HG03432 (cell line): Measurements from ENCODE around the gene ZNF283.
"Not testable (repeated sequence)": the region's sequence is repeated elsewhere in the genome, so short reads cannot be mapped to it uniquely, and the experiment has no call there.

Source experiments
- ATAC-seq: cut with Tn5 transposase; IDR thresholded peaks from one replicate; pipeline ENCODE4 v1.9.1; 2021; ENCODE audit warnings: mild to moderate bottlenecking, moderate library complexity; ENCODE audit not compliant: unreplicated experiment

The ZNF283 gene

DNA sequence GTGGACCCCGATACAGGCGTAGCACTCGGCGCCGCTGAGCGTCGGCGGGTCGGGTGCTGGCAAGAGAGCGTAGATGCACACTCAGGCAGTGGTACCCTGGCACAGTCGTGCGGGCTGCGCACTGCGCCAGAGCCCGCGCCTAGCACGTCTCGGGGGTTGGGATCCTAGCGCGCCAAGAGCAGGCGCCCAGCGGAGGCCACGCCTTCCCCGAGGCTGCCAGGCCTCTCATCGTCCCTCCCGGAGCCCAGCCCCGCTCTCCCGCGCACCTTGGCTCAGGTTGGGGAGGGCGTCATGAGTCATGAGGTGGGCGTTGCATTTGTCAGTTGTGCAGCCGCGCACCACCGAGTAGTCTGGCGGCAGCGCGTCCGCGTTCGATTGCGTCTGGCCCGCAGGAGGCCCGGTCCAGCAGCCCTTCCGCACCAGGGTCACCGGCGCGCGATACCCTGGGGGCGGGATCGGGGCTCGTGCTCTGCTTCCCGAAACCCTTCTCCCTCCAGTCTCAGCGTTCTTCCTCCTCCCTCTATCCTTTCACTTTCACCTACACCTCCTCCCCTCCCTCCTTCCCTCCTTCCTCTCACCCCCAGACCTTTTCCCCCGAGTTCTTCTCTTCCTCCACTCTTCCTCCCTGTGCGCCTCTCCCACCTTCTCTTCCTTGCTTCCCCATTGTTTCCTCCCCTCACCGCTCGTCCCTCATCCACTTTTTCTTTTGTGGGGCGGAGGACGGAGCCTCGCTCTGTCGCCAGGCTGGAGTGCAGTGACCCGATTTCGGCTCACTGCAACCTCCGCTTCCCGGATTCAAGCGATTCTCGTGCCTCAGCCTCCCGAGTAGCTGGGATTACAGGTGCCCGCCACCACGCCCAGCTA lies 28.3 kb upstream of the ZNF283 start:
- ATAC-seq = no peak

DNA sequence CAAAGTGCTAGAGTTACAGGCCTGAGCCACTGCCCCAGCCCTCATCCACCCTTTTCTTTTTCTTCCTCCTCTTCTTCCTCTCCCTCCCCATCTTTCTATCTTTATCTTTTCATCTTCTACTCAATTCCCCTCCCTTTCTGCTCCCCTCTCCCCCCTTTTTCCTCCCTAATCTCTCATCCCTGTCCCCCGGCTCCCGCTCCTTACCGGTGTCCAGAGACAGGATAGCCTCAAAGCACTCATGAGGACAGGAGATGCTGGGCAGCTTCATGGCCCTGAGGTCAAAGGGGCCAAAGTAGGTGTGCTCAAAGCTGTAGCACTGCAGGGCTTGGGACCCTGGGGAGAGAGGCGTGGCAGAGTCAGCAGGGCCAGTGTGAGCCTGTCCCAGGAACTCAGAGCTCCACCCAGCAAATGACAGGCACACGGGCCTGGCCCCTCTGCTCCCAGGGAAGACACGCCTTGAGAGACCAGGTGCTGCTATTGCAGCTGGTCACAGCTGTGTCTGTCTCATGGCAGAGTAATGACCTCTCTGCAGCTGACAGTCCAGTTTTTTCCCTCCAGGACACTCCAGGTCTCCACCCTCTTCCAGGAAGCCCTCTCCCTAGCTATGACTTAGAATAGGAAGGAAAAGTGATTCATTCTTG lies 27.5 kb upstream of the ZNF283 start:
- ATAC-seq = no peak

DNA sequence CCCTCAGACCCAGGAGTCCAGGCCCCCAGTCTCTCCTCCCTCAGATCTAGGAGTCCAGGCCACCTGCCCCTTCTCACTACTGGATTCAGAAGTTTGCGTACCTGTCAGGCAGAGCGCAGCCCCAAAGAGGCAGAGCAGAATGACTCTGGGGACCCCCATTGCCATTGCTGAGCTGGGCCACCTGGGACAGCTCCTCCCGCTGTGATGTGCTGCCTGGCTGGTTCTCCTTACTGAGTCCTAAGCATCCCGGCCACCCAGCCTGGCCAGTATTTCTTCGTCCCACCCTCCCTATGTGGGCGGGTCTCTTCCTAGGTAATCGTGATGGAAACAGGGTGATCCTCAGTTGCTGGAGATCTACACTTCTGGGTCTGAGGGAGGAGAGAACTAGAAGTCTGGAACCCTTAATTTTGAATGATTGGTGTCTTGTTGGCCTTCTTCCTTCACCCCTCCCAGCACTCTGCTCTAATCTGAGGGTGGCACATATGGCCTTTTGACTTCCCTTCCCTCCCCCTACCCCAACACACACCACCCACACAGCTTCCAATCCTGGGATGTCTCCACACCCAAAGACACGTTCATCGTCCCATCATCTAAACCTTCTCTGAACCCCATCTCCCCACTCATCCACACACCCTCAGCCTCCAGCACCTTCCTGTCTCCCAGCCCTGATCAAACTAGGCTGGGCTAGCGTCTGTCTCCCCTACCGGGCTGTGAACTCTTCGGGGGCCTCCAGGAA lies 24.7 kb upstream of the ZNF283 start, which contains the start of gene LYPD5:
TSS of gene LYPD5 (minus strand) at position 232 of the 736 bp plus-strand sequence. CDS start at position 165, 67 bp downstream.
- no peak for ATAC-seq

DNA sequence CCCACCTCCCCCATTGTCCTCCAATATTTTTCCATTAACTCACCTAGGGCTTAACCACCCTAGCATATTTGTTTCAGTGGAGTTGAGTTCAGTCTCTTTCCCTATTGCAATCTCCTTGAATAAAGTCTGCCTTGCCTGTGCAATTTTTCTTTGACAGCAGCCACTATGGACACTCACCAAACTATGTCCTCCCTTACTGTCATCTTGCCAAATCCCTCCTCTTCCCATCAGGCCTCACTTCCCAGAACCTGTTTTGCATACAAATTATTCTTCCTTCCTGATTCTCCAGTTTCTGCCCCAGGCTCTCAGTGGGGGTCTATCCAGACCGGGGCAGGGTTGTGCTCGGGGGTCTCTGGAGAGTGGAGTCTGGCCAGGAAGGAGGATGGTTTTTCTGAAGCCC lies 22.7 kb upstream of the ZNF283 start:
- no peak for ATAC-seq

DNA sequence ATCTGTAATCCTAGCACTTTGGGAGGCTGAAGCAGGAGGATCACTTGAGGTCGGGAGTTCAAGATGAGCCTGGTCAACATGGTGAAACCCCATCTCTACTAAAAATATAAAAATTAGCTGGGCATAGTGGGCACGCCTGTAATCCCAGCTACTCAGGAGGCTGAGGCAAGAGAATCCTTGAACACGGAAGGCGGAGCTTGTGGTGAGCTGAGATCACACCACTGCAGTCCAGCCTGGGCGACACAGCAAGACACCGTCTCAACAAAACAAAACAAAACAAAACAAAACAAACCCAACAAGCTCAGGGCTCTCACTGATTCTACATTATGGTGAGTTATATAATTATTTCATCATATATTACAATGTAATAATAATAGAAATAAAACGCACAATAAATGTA lies 20.7 kb upstream of the ZNF283 start:
- not testable (repeated sequence) for ATAC-seq

DNA sequence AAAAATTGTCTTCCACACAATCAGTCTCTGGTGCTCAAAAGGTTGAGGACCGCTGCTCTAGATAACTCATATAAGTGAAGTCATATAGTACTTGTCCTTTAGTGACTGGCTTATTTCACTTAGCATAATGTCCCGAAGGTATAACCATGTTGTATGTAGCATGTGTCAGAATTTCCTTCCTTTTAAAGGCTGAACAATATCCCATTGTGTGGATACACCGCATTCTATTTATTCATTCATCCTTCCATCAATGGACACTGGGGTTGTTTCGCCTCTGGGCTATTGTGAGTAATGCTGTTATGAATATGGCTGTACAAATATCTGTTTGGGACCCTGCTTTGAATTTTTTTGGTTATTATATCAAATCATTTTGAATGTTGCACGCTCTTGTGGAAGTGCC lies 20.3 kb upstream of the ZNF283 start:
- ATAC-seq = no peak

DNA sequence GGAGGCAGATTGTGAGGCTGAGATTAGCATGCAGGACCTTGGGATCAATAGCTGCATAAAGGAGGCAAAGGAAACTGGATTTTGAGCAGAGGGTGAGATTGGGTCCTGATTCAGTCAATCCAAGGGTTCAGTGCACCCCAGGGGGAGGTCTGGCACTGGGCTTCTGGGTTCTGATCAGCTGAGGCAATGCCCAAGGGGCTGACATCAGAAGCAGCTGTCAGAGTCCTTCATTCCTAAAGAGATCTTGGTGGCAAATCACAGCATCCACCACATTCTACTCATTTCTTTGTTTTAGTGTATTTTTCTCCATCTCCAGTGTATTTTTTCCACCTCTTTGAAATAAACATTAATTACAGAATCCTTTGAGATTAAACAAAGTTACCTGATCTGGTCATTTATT lies 19.5 kb upstream of the ZNF283 start:
- no peak for ATAC-seq

DNA sequence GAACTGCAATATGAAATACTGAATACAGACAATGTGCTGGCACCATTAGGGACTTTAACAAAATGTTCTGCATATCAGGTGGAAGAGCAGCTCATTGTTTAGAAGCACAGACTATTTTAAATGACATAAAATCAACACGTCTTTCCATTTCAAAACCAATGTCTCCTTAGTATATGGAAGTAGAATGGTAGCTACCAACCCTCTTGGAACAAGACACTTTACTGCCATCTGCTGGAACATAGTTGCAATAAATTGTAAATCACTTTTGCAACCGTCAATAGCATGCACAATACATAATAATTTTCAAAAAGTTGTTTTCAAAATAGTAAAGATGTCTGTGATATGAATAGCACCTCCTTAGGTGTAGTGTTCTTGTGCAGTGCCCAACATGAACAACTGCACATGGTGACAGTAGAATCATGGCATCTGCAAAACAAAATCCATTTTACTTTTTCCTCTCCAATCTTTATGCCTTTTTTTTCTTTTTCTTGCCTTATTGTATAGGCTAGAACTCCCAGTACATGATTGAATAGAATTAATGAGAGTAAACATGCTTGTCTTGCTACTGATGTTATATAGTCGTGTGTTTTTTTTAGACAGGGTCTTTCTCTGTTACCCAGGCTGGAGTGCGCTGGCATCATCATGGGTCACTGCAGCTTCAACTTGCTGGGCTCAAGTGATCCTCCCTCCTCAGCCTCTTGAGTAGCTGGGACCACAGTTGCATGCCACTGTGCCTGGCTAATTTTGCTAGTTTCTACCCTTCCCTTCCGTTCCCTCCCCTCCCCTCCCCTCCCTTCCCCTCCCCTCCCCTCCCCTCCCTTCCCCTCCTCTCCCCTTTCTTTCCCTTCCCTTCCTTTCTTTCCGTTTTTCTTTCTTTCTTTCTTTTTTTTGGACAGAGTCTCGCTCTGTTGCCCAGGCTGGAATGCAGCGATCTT lies 17.1 kb upstream of the ZNF283 start:
- no peak for ATAC-seq

DNA sequence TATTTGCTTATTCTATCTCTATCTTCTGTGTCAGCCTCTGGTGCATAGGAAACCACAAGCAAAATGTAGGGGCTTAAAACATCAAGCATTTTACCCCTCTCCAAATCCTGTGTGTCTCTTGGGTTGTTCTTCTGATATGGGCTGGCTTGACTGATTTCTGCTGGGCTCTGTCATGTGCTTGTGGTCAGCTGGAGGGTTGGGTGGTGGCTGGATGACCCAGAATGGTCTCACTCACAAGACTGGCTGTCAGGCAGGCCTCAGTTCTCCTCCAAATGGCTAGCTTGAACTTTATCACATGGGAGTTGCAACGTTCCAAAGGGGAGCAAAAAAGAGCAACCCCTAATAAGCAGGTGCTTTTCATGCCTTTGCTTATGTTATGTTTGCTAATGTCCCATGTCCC lies 15.3 kb upstream of the ZNF283 start:
- no peak for ATAC-seq

DNA sequence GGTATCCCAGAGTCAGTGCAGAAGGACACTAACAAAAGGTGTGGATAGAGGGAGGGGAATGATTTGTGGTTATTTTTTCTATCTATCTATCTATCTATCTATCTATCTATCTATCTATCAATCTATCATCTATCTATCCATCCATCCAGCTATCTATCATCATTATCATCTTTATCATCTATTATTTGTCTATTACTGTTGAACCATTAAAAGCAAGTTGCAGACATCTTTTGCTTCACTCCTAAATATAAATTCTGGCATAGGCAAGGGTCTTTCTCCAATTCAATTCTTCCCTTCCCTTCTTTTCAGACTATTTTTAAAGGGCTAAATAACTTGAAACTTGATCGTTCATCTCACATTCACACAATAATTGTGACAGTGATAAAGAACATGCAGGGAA lies 14.9 kb upstream of the ZNF283 start:
- no peak for ATAC-seq

DNA sequence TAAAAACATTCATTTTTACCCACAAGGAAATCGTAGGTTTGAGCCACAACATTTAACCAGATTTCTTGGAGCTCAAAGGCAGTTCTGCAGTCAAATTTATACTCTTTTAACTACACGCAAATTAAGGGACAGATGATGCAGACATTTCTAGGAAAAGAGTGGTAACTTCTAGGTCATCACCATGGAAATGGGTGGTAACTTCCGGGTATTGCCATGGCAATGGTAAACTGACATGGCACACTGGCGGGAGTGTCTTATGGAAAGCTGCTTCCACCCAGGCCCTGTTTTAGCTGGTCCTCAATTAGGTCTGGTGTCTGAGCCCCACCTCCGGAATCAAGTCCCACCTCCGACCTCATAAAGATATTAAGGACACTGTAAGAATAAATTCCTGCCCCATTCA lies 14.4 kb upstream of the ZNF283 start:
- ATAC-seq = no peak

DNA sequence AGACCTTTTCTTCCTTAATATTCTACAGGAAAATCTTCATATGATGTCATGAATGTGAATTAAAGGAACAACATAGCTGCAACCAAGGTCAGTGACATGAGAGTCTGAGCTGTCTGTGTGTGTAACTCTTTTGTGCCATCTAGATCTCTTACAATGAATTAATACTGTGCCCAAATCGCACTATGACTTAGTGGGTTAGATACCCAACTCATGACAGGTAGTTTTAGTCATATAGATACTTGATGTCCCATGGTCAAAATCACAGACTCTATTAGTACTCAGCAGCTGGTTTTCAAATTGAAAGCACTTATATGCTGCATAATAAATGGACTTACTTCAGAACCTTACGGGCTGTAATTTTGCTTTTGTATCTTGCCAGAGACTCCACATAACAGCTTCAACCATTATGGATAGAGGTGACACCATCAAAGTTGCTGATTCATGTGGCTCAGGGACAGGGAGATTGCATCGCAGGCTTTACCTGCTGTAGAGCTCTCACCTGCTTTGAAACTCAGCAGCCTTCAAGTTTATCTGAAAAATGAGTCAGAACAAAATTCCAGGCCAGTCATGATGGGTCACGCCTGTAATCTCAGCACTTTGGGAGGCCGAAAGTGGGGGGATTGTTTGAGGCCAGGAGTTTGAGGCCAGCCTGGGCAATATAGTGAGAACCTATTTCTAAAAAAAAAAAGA lies 12.3 kb upstream of the ZNF283 start:
- no peak for ATAC-seq

DNA sequence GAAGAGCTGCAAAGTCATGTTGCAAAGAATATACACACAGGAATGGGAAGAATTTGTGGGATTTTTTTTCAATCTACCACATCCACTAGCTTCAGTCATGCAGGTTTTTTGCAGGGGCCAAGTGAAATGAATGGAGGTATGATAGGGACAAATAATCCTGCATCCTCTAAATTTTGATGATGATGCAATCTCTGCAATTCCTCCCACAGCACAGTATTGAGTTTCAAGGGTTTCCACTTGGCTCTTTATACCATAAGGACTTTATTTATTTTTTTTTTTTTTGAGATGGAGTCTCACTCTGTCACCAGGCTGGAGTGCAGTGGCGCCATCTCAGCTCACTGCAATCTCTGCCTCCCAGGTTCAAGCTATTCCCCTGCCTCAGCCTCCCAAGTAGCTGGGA lies 9.7 kb upstream of the ZNF283 start:
- not testable (repeated sequence) for ATAC-seq

DNA sequence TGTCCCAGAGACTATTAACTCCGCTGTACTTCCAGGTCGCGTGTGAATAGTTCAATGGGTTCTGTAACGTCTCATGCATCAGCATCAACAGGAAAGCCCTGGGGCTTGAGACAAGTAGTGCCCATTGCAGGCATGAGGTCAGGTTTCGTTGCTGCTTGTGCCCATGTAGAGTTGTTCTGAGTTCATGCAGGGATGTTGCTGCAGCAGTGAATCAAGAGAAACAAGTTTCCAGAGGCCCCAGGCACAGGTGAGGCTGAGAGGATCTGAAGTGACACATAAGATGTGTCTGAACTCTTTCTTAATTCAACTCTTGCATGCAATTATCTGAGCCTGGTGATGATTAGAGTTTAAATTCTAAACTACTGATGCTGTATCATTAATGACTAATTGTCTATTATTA lies 8.6 kb upstream of the ZNF283 start:
- no peak for ATAC-seq

DNA sequence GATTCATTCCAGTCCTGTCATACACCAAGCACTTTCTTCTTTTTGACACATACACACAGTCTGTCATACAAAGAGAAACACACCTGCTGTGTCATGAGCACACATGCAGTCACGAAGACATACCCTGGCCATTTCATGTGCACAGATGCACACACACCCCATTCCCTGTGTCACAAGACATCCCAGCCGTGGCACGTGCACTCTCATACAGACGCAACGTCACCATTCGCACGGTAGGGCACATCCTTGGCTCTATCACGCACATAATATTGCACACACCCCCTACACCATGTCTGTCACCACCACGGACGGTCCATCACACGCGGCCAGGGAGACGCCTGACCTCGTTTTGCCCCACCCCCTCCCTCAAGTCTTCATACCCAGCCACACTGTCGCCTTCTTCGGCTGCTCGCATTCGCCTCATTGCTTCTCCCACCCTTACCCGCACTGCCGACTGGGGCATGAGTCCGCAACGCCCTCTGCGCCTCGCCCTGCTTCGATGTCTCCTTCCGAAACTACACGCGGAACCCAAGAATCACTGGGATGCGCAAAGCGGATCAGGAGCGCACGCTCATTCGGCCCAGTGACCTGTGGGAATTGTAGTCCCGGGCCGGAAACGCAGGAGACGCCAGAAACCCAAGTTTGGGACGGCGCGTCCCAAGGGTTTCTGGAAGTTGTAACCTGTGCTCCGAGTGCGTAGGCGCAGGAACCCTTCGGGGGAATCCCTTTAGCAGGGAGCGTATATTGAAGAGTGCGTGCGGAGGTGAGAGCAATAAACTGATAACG lies 6.8 kb upstream of the ZNF283 start:
- ATAC-seq = no peak

DNA sequence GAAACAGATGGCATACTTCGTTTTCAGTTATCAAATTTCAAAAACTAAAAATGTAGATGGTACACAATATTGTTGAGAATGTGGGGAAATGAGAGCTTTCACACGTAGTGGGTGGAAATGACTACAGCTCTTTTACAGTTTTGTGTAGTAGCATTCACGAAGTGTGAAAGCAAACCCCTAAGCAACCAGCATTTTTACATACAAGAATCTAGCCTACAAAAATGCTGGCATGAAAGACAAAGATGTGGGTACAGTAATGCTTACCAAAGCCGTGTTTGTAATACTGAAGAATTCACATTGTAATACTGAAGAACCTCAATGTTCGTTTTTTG lies 6.3 kb upstream of the ZNF283 start:
- ATAC-seq = no peak

DNA sequence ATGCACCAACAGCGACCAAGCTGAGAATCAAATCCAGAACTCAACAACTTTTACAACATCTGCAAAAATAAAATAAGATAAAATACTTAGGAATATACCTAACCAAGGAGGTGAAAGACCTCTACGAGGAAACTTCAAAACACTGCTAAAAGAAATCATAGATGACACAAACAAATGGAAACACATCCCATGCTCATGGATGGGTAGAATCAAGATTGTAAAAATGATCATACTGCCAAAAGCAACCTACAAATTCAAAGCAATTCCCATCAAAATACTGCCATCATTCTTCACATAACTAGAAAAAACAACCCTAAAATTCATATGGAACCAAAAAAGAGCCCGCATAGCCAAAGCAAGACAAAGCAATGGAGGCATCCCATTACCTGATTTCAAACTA lies 3.3 kb upstream of the ZNF283 start:
- not testable (repeated sequence) for ATAC-seq

DNA sequence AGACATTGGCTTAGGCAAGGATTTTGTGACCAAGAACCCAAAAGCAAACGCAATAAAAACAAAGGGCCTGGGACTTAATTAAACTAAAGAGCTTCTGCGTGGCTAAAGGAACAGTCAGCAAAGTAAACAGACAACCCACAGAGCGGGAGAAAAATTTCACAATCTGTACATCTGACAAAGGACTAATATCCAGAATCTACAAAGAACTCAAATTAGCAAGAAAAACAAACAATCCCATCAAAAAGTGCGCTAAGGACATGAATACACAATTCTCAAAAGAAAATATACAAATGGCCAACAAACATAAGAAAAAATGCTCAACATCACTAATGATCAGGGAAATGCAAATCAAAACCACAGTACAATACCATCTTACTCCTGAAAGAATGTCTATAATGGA lies 2.5 kb upstream of the ZNF283 start:
- ATAC-seq = not testable (repeated sequence)

DNA sequence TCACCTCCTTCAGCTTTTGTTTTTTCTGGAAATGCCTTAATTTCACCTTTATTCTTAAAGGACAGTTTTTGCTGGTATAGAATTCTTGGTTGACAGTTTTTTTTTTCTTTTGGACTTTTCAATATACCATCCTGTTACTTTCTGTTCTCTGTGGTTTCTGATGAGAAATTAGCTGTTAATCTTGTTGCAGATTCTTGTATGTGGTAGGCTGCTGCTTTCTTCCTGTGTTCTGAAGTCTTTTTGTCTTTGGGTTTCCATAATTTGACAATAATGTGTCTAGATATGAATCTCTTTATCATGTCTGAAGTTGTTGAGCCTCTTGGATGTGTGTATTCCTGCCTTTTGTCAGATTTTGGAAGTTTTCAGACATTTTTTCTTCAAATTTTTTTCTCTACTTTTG lies 12.0 kb downstream of the ZNF283 start:
- ATAC-seq = no peak
